ENCODE results near the gene PDE5A. TPM values are rescaled to one million over a fixed set of nuclear protein-coding genes. Genes with fewer than 3 reads are reported as not detected.

PDE5A gene
- polyA plus RNA-seq, 1 donor from 2014 or later: 12.9 TPM

- Histone ChIP-seq H4K20me1 (ENCODE audit: insufficient read depth) (no peaks in the 10 kb centered on the region), H3K27ac (ENCODE audit: low read length) (no peak overlapping the region), H3K36me3 (ENCODE audit: insufficient read depth, low read length) (no peaks in the 10 kb centered on the region), H3K27me3 (ENCODE audit: insufficient read depth, low read depth, low read length) (no peaks in the 10 kb centered on the region), H3K9me3 (ENCODE audit: low read length) (no peaks in the 10 kb centered on the region), H3K4me2 (ENCODE audit: low read length) (no peak overlapping the region), H3K9ac (ENCODE audit: low read length) (no peak overlapping the region), H3K9me2 (ENCODE audit: insufficient read depth, low read length) (no peaks in the 10 kb centered on the region), H3K4me3 (ENCODE audit: low read length) (no peak overlapping the region), H3F3A (ENCODE audit: insufficient read depth, low read length, poor library complexity, severe bottlenecking) (no peaks in the 10 kb centered on the region), H2AFZ (ENCODE audit: low read depth, low read length) (no peak overlapping the region), H3K79me2 (replicated peaks; ENCODE audit: insufficient read depth, low read length) (no peaks in the 10 kb centered on the region)
- TF ChIP-seq MXI1 (conservative IDR thresholded peaks at IDR 0.05; ENCODE audit: poor library complexity, severe bottlenecking) (no peak), EP300 (conservative IDR thresholded peaks at IDR 0.05; ENCODE audit: poor library complexity, severe bottlenecking) (no peak), CTCF (IDR thresholded peaks at IDR 0.05; ENCODE audit: poor library complexity, severe bottlenecking) (no peak), TAF1 (IDR thresholded peaks at IDR 0.05; ENCODE audit: low read depth) (no peak), EZH2 (IDR thresholded peaks at IDR 0.05; ENCODE audit: borderline replicate concordance, insufficient read depth, low read length, poor library complexity, severe bottlenecking) (no peak), RAD21 (conservative IDR thresholded peaks at IDR 0.05) (no peak), SMC3 (conservative IDR thresholded peaks at IDR 0.05; ENCODE audit: poor library complexity) (no peak), POLR2AphosphoS5 (IDR thresholded peaks at IDR 0.05) (no peak), REST (IDR thresholded peaks at IDR 0.05; ENCODE audit: borderline replicate concordance) (no peak)
Measured at GRCh38 chr4:119587796-119588195, 40.8 kb downstream of the PDE5A start.

GRCh38 chr4:119585771-119586170 is 42.8 kb downstream of the PDE5A start:
- Histone ChIP-seq H3K4me2 (ENCODE audit: low read length) (no peak overlapping the region), H4K20me1 (ENCODE audit: insufficient read depth) (no peaks in the 10 kb centered on the region), H3K36me3 (ENCODE audit: insufficient read depth, low read length) (no peaks in the 10 kb centered on the region), H3K27ac (ENCODE audit: low read length) (no peak overlapping the region), H3K79me2 (replicated peaks; ENCODE audit: insufficient read depth, low read length) (no peaks in the 10 kb centered on the region), H2AFZ (ENCODE audit: low read depth, low read length) (no peak overlapping the region), H3F3A (ENCODE audit: insufficient read depth, low read length, poor library complexity, severe bottlenecking) (no peaks in the 10 kb centered on the region), H3K4me3 (ENCODE audit: low read length) (no peak overlapping the region), H3K9me3 (ENCODE audit: low read length) (no peaks in the 10 kb centered on the region), H3K9ac (ENCODE audit: low read length) (no peak overlapping the region), H3K9me2 (ENCODE audit: insufficient read depth, low read length) (no peaks in the 10 kb centered on the region), H3K27me3 (ENCODE audit: insufficient read depth, low read depth, low read length) (no peaks in the 10 kb centered on the region)
- TF ChIP-seq EZH2 (IDR thresholded peaks at IDR 0.05; ENCODE audit: borderline replicate concordance, insufficient read depth, low read length, poor library complexity, severe bottlenecking) (no peak), TAF1 (IDR thresholded peaks at IDR 0.05; ENCODE audit: low read depth) (no peak), EP300 (conservative IDR thresholded peaks at IDR 0.05; ENCODE audit: poor library complexity, severe bottlenecking) (no peak), MXI1 (conservative IDR thresholded peaks at IDR 0.05; ENCODE audit: poor library complexity, severe bottlenecking) (no peak), SMC3 (conservative IDR thresholded peaks at IDR 0.05; ENCODE audit: poor library complexity) (no peak), REST (IDR thresholded peaks at IDR 0.05; ENCODE audit: borderline replicate concordance) (no peak), RAD21 (conservative IDR thresholded peaks at IDR 0.05) (no peak), CTCF (IDR thresholded peaks at IDR 0.05; ENCODE audit: poor library complexity, severe bottlenecking) (no peak), POLR2AphosphoS5 (IDR thresholded peaks at IDR 0.05) (no peak)
